Omental fat pad (tissue), 4 donors: ENCODE results near the gene GABRE. TPM values are rescaled to one million over a fixed set of nuclear protein-coding genes. Genes with fewer than 3 reads are reported as not detected.
A peak's percentile ranks its signal among the peaks of the same experiment; 100 is the strongest.

Experiments
- ATAC-seq: fragments of 150-250 bp; one replicate; pipeline ENCODE4 v1.9.1; 2016; ENCODE audit warnings: mild to moderate bottlenecking, moderate library complexity; ENCODE audit not compliant: low FRiP score
- DNase-seq: peaks from one replicate; pipeline ENCODE4 v3.0.0-alpha.2; 2019; ENCODE audit warnings: low spot score
- total RNA-seq, 4 donors: library from RNA; depleted of rRNA; stranded (reverse); fragments of >200 nt; gene quantifications; one replicate each; pipeline ENCODE4 v1.1.0, GENCODE V29; 2016
- TF ChIP-seq, protein P1 (sequence below), 3 donors: fragments of 450-650 bp; IDR thresholded peaks; one replicate each; pipeline ENCODE4 v1.5.1; 2016 to 2017; ENCODE audit warnings: antibody characterized with exemption in 3 of 3, mild to moderate bottlenecking in 3 of 3, moderate library complexity in 2 of 3

Gene GABRE
- total RNA-seq, 4 donors from 2014 or later, result 93.3 to 306 (median 153) TPM

DNA sequence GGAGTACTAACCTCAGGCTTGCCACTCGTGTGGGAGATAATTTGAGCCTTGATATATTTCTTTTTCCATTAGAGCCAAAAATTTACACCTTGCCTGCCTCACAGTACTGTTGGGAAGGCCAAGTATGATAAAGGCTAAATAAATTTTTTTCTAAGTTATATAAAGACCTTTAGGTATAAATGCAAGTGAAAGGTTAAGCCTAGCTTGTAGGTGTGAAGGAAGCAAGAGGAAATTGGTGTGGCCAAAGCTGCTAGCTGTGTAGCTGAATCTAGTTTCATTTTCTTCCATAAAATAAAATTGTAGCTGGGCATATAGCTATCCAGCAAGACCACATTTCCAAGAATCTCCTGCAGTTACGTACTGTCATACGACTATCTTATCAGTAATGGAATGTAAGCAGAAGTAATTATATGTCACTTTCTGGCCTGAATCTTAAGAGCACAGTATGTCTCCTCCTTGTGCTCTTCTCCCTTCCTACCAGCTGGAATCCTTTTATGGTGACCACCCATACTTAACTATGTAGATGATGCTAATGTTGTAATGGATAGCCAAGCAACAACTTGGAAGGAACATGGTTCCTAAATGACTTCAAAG lies 14.3 kb upstream of the GABRE start:
- DNase-seq (no peak), ATAC-seq (no peak)
- TF ChIP-seq, protein P1, sequence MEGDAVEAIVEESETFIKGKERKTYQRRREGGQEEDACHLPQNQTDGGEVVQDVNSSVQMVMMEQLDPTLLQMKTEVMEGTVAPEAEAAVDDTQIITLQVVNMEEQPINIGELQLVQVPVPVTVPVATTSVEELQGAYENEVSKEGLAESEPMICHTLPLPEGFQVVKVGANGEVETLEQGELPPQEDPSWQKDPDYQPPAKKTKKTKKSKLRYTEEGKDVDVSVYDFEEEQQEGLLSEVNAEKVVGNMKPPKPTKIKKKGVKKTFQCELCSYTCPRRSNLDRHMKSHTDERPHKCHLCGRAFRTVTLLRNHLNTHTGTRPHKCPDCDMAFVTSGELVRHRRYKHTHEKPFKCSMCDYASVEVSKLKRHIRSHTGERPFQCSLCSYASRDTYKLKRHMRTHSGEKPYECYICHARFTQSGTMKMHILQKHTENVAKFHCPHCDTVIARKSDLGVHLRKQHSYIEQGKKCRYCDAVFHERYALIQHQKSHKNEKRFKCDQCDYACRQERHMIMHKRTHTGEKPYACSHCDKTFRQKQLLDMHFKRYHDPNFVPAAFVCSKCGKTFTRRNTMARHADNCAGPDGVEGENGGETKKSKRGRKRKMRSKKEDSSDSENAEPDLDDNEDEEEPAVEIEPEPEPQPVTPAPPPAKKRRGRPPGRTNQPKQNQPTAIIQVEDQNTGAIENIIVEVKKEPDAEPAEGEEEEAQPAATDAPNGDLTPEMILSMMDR (IDR thresholded peaks at IDR 0.05), result no peak

DNA sequence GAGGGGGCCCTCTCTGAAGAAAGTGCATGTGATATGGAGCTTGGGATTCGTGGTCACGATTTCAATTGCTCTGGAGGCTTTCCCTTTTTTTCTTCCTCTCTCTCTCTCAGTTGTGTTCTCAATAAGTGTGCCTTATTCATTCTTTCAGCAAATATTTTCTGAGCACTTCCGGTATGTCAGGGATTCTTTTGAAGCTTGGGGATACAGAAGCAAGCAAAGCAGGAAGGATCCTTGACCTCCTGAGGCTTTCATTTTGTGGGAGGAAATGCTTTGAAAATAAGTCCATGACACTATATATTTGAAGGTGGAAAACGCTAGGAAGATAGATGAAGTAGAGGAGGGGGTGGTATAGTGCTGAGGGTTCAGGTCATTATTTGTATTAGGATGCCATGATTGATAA lies 12.6 kb upstream of the GABRE start:
- ATAC-seq (no peak), DNase-seq (no peak)
- TF ChIP-seq, protein P1 (IDR thresholded peaks at IDR 0.05), result no peak

DNA sequence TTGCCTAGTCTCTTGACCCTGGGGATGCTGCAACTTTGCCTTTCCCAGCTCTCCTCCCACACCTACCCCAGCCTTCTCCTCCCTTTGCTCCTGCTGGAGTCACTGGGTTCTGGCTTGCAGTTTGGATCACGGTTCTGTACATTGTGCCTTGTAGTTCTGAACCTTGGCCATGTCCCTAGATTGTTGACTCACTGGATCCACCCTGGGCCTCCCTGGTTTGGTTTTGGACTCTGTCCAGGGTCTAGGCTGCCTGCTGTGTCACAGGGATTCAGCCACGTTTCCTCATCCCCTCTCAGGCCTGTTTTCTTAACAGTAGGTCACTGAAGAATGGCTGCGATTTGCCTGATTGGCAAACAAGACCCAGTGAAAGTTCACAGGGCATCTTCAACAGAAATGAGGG lies 11.5 kb upstream of the GABRE start:
- DNase-seq (no peak), ATAC-seq (no peak)
- TF ChIP-seq, protein P1 (IDR thresholded peaks at IDR 0.05), result no peak

DNA sequence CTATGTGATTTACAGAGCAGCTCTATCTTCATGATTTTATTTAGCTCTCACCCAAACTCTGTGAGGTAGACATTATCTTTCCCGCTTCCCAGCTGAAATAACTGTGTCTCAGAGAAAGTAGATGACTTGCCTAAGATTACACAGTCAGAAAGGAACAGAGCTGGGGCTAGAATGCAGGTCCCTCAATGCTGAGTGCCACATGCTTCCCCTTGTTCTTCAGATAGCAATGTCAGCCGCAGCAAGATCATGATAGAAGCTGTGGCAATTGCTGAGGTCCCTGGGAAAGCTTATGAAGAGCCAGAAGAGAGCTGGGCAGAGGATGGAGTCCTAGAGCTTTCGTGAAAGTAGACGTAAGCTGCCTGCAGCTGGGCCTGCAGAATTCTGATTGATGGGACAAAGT lies 11.1 kb upstream of the GABRE start:
- no peak for DNase-seq
- ATAC-seq, result no peak
- TF ChIP-seq, protein P1 (IDR thresholded peaks at IDR 0.05), result no peak

DNA sequence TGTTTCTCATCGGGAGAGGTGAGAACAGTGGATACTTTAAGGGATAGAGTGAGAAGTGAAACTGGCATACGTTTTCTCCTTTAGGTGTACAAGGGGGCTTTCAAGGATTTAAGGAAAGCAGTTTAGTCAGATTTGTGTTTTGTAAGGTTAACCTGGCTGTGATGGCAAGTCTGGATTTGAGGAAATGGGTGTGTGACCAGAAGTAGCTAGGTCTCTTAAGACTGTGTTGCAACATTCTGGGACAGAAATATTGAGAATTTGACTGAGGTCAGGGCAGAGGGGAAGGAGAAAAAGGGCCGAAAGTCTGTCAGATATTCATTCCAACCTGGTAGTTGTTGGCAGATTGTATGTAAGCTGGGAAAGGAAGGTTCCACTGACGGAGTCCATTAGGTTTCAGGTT lies 10.4 kb upstream of the GABRE start:
- TF ChIP-seq, protein P1 (IDR thresholded peaks at IDR 0.05), result no peak
- DNase-seq, result no peak
- ATAC-seq, result no peak

DNA sequence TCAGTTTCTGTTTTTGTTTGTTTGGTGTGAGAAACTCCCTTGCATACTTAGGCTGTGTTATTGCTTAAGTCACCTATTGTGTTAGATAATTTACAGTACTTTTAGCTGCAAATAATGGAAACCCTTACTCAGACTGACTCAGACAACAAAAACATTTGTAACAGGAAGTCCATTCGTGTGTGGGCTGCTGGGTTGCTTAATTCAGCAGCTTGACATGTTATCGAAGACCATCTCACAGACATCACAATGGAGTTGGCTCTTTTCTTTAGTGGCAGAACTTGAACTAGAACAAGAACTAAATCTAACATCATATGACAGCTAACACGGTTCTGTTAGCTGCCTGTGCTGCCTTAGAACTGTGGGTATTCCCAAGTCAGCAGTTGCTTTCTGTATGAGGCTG lies 9.9 kb upstream of the GABRE start:
- peak; percentile 28 for ATAC-seq
- TF ChIP-seq, protein P1 (IDR thresholded peaks at IDR 0.05), result no peak

DNA sequence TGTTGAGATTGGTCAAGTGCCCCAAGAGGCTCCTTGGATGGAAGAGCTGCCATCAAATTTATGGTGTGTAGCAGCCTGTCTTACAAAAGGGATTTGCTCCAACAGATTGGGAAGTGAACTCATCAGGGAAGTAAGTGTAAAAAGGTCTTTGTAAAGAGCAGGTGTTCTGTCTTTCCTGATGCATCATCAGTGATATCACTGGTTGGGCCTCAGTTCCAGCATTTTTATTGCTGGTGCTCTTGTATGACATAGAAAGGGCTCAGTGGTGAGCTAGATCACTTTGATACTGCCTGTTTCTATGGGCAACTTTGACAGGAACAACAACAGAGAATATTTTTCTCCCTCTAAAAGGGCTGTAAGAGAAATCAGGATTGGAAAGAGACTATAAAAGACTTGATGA lies 8.7 kb upstream of the GABRE start:
- TF ChIP-seq, protein P1 (IDR thresholded peaks at IDR 0.05), result no peak
- no peak for ATAC-seq
- DNase-seq, result no peak

More for the DNA sequence above, 9.9 kb upstream of the GABRE start:
- no peak for DNase-seq
